ENCODE data around the gene ETV5.

DNA sequence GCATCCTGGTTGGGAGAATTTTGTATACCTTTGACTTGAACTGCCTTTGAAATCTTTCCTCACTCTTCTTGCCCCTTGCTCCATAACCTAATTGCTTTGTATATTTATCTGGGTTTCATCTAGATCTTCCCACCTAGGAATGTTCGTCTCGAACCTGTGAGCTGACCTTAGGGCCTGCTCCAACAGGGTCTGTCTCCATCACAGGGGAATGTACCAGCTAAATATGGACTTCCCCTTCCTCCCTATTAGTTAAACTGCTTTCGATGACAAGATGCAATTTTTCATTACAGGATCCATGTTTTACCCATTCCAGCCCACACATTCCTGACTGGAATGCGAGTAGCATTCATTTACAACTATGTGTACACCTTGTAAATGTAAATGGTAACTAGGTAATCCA is 10.6 kb upstream of the ETV5 start:
- TF ChIP-seq, protein P1, sequence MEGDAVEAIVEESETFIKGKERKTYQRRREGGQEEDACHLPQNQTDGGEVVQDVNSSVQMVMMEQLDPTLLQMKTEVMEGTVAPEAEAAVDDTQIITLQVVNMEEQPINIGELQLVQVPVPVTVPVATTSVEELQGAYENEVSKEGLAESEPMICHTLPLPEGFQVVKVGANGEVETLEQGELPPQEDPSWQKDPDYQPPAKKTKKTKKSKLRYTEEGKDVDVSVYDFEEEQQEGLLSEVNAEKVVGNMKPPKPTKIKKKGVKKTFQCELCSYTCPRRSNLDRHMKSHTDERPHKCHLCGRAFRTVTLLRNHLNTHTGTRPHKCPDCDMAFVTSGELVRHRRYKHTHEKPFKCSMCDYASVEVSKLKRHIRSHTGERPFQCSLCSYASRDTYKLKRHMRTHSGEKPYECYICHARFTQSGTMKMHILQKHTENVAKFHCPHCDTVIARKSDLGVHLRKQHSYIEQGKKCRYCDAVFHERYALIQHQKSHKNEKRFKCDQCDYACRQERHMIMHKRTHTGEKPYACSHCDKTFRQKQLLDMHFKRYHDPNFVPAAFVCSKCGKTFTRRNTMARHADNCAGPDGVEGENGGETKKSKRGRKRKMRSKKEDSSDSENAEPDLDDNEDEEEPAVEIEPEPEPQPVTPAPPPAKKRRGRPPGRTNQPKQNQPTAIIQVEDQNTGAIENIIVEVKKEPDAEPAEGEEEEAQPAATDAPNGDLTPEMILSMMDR (IDR thresholded peaks at IDR 0.05) = no peak
- no peak for TF ChIP-seq EZH2phosphoT487 (IDR thresholded peaks at IDR 0.05)

Measured in neural progenitor cell (in vitro differentiated cells).